Measurements from ENCODE around the gene DERL2.

DERL2 gene

DNA sequence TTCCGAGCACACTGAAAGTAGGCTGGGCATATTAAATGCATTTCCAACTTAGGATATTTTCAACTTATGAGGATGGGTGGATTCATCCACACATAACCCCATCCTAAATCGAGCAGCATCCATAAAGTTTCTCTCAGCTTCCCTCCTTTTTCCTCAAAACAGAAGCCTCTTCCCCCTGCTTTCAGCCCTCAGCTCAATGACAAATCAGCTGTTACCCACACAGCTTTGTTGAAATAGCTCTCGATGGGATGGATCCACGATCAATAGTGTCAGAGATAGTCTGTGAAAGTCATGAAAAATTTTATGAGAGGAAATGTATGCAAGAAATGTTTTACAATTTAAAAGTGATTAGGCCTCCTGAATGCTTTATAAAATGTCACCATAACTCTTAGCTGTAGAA lies 19.7 kb downstream of the DERL2 start:
- DNase-seq (ENCODE audit: low spot score) = no peak
- TF ChIP-seq, protein P1, sequence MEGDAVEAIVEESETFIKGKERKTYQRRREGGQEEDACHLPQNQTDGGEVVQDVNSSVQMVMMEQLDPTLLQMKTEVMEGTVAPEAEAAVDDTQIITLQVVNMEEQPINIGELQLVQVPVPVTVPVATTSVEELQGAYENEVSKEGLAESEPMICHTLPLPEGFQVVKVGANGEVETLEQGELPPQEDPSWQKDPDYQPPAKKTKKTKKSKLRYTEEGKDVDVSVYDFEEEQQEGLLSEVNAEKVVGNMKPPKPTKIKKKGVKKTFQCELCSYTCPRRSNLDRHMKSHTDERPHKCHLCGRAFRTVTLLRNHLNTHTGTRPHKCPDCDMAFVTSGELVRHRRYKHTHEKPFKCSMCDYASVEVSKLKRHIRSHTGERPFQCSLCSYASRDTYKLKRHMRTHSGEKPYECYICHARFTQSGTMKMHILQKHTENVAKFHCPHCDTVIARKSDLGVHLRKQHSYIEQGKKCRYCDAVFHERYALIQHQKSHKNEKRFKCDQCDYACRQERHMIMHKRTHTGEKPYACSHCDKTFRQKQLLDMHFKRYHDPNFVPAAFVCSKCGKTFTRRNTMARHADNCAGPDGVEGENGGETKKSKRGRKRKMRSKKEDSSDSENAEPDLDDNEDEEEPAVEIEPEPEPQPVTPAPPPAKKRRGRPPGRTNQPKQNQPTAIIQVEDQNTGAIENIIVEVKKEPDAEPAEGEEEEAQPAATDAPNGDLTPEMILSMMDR (IDR thresholded peaks at IDR 0.05; ENCODE audit: extremely low read depth, missing control alignments) = no peak

DNA sequence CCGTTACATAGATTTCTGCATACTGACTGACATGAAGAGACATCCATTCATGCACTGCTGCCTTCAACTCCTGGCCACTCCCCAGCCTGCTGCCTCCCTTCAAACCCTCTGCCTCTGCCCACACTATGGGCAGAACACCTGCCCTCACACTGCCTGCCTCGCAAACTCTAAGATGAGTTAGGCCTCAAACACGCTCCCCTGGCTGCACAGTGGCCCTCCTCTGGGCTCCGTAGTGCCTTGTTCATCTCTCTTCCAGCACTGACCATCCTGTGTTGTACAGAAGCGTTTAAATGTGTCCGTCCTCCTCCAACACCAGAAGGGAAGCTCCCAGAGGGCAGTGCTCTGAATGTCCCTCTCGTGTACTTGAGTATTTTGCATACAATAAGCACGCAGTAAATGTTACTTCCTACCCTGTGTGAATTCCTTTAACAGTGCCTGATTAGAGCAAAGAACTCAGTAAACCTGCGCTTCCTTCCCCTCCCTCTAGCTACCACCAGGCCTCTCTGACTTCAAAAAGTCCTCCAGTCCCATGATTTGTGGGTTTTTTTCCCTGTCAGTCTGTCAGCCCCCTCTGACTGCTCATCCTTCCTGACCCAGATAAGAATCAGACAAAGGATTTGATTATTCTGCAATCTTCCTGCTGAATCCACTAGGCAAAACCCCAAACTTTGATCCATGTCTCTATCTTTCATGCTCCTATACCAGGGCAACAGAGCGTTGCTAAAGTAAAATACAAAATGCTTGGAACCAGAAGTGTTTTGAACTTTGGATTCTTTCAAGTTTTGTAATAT lies 21.1 kb downstream of the DERL2 start:
- no peak for DNase-seq (ENCODE audit: low spot score)
- TF ChIP-seq, protein P1 (IDR thresholded peaks at IDR 0.05; ENCODE audit: extremely low read depth, missing control alignments) = no peak

- DNase-seq (ENCODE audit: low spot score) = no peak
- TF ChIP-seq, protein P1 (IDR thresholded peaks at IDR 0.05; ENCODE audit: extremely low read depth, missing control alignments) = no peak
Measured at GRCh38 chr17:5446786-5447185, 39.2 kb downstream of the DERL2 start.

- no peak for DNase-seq (ENCODE audit: low spot score)
- TF ChIP-seq, protein P1 (IDR thresholded peaks at IDR 0.05; ENCODE audit: extremely low read depth, missing control alignments) = no peak
Measured at GRCh38 chr17:5444209-5444608, 41.8 kb downstream of the DERL2 start.

DNA sequence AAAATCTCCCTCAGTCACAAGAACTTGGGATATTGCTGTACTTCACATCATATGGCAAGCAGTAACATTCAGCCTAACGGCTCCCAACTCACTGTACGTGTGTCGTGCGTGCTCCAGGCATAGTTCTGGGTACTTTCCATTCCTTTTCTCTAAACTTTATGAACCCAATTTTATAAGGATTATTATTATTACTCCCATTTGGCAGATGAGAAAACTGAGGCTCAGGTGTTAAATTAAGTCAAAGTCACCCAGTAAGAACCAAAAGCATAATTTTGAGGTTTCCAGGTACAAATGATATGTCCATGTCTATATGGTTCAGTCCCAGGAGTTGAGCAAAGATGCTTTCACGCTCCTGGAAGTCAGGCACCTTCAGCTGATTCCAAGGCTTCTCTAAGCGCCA lies 42.2 kb downstream of the DERL2 start:
- TF ChIP-seq, protein P1 (IDR thresholded peaks at IDR 0.05; ENCODE audit: extremely low read depth, missing control alignments) = no peak
- DNase-seq (ENCODE audit: low spot score) = no peak

DNA sequence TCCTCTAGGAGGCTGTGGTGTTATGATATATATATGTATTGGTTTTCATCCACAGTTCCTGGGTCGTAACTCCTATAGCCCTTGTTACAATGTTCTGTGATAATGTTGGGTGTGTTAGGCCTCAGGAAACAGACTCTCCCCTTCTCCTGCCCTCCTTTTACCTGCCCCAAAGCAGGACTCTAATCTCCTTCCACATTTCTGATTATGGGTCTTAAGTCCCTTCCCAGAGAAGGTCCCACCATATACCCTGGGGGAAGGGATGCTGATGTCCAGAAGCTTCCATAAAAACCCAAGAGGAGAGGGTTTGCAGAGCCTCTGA lies 46.6 kb downstream of the DERL2 start:
- no peak for DNase-seq (ENCODE audit: low spot score)
- TF ChIP-seq, protein P1 (IDR thresholded peaks at IDR 0.05; ENCODE audit: extremely low read depth, missing control alignments) = no peak

DNA sequence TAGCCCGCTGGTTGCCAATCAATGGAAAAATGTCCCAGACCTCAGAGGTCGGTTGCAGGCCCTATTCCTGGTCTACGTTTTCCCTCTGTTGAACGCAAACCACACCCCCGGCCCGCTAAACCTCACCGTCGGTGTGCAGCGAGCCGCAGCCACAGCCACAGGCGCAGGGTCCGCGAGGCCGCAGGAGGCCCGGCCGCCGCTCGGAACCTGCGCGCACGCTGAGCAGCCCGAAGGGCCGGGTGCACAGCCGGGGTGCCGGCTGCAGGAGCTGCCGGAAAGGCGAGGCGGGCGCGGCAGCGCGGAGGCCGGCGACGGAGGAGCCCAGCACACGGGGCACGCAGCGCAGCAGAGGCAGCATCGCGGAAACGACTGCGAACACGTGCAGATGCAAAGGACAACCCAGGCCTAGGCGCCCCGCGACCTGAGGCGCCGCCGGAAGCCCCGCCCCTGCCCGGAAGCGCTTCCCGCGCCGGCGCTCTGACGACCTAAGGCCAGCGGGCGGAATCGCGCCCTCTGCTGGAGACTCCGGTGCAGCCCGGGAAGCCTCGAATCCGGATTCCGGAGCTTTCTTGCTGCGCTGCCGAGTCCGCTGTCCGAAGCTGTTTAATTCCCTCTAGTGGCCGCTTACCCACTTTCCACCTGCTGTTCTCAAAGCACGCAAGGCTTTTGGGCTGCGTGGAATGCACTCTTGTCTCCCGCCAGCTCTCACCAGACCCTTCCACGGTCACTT lies 47.1 kb downstream of the DERL2 start, which contains the start of gene C1QBP:
Gene C1QBP (minus strand): TSS at position 440 of the 730 bp plus-strand sequence. CDS start 82 bp downstream, at position 358.
- TF ChIP-seq, protein P1 (IDR thresholded peaks at IDR 0.05; ENCODE audit: extremely low read depth, missing control alignments) = peak; percentile 91
- DNase-seq (ENCODE audit: low spot score) = peak; percentile 96
